Measurements from ENCODE around the gene TBC1D32.

DNA sequence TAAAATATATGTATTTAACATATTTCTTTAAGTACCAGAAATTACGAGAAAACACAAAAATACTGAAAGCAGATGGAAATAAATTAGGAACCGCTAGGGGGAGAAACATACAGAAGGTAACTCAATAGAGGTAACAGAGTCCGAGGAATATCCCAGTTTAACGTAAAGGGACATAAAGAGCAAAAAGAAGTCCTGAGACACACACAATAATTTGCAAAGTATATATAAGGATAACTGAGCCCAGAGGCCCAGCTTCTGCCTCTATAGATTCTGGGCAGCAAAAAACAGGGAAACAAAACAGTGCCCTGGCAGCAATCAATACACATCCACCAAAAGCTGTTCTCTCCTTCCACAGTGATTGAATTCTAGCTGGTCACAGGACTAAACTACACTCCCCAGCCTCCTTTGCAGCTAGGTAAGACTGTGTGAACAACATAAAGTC is 15.1 kb downstream of the TBC1D32 start:
- TF ChIP-seq, protein P1, sequence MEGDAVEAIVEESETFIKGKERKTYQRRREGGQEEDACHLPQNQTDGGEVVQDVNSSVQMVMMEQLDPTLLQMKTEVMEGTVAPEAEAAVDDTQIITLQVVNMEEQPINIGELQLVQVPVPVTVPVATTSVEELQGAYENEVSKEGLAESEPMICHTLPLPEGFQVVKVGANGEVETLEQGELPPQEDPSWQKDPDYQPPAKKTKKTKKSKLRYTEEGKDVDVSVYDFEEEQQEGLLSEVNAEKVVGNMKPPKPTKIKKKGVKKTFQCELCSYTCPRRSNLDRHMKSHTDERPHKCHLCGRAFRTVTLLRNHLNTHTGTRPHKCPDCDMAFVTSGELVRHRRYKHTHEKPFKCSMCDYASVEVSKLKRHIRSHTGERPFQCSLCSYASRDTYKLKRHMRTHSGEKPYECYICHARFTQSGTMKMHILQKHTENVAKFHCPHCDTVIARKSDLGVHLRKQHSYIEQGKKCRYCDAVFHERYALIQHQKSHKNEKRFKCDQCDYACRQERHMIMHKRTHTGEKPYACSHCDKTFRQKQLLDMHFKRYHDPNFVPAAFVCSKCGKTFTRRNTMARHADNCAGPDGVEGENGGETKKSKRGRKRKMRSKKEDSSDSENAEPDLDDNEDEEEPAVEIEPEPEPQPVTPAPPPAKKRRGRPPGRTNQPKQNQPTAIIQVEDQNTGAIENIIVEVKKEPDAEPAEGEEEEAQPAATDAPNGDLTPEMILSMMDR (IDR thresholded peaks at IDR 0.05; ENCODE audit: insufficient read depth, low read depth, low read length) = peak; percentile 49
- TF ChIP-seq EZH2 (IDR thresholded peaks at IDR 0.05; ENCODE audit: insufficient read depth, low read length) = no peak

Measured in astrocyte (in vitro differentiated cells and primary cell).